SK-N-SH treated with all-trans-retinoic acid at 6 μM for 48 hours (cell line): ENCODE data around the gene EWSR1.

ENCODE experiments used
- ARNTL ChIP-seq: fragments of 450-650 bp; formaldehyde crosslinking; IDR thresholded peaks from 2 replicates; pipeline ENCODE4 v1.5.0; 2020; ENCODE audit warnings: low read depth, mild to moderate bottlenecking, moderate library complexity, borderline replicate concordance
- BACH2 ChIP-seq: fragments of 250-450 bp; sonication (Bioruptor Pico); IDR thresholded peaks from 2 replicates; pipeline ENCODE4 v1.9.0; 2021; ENCODE audit warnings: mild to moderate bottlenecking, borderline replicate concordance
- CSDC2 ChIP-seq: fragments of 250-450 bp; sonication (Bioruptor Pico); IDR thresholded peaks from 2 replicates; pipeline ENCODE4 v1.5.0; 2020; ENCODE audit warnings: mild to moderate bottlenecking, moderate library complexity
- GLIS3 ChIP-seq: fragments of 250-450 bp; sonication (Bioruptor Pico); IDR thresholded peaks from 2 replicates; pipeline ENCODE4 v1.5.0; 2020; ENCODE audit warnings: mild to moderate bottlenecking, moderate library complexity
- PPARA ChIP-seq: fragments of 250-450 bp; sonication (Bioruptor Pico); IDR thresholded peaks from 2 replicates; pipeline ENCODE4 v1.5.0; 2020; ENCODE audit warnings: mild to moderate bottlenecking, borderline replicate concordance
- RARB ChIP-seq: fragments of 250-450 bp; sonication (Bioruptor Pico); IDR thresholded peaks from 2 replicates; pipeline ENCODE4 v1.8.0; 2021; ENCODE audit warnings: mild to moderate bottlenecking, moderate library complexity
- TSHZ2 ChIP-seq: fragments of 250-450 bp; sonication (Bioruptor Pico); IDR thresholded peaks from 2 replicates; pipeline ENCODE4 v1.5.0; 2020; ENCODE audit warnings: mild to moderate bottlenecking, moderate library complexity
- ZFP3 ChIP-seq: fragments of 250-450 bp; sonication (Bioruptor Pico); IDR thresholded peaks from 2 replicates; pipeline ENCODE4 v1.5.0; 2020; ENCODE audit warnings: mild to moderate bottlenecking, moderate library complexity
- ZFP30 ChIP-seq: fragments of 450-650 bp; formaldehyde crosslinking; IDR thresholded peaks from 2 replicates; pipeline ENCODE4 v1.5.0; 2022; ENCODE audit warnings: mild to moderate bottlenecking, moderate library complexity
- ZNF565 ChIP-seq: fragments of 450-650 bp; formaldehyde crosslinking; conservative IDR thresholded peaks from 2 replicates; pipeline ENCODE4 v1.5.0; 2020; ENCODE audit warnings: low read depth, mild to moderate bottlenecking, moderate library complexity
- ZNF70 ChIP-seq: fragments of 450-650 bp; formaldehyde crosslinking; IDR thresholded peaks from 2 replicates; pipeline ENCODE4 v1.5.0; 2020; ENCODE audit warnings: mild to moderate bottlenecking, moderate library complexity
- TF ChIP-seq, protein P1 (sequence below): fragments of 250-450 bp; sonication (Bioruptor Pico); IDR thresholded peaks from 2 replicates; pipeline ENCODE4 v1.8.0; 2020; ENCODE audit warnings: mild to moderate bottlenecking, moderate library complexity, borderline replicate concordance
- TF ChIP-seq, protein P2 (sequence below): fragments of 250-450 bp; sonication (Bioruptor Pico); IDR thresholded peaks from 2 replicates; pipeline ENCODE4 v1.8.0; 2021; ENCODE audit warnings: low read depth, mild to moderate bottlenecking, moderate library complexity, borderline replicate concordance

DNA sequence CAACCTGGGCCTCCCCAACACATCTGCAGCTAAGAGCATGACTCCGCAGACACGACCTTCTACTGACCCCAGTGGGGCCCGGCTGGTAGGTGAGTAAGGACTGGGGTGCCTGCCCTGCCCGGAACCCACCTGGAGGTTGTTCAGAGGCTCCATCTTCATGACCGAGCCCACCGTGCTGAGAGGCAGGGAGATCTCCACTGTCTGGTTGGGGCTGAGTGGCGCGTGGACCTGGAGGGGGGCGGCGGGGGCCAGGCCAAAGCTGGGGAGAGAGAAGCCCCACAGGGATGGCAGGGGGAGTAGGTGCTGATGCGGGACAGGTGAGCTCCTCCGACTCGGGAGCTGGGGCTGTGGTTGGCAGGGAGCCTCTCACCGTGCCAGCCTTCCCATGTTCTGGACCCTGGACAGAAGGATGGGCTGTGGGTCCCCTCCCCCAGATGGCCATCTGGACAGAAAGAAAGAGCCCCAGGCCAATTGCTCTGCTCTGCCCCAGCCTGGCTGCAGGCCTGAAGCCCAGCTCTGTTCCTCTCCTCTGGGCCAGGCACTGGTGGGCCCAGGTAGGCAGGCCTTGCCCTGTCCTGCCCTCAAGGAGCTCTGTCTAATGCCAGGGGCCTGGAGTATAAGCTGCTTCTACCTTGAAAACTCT is 63.7 kb downstream of the EWSR1 start:
- TF ChIP-seq ARNTL (CRISPR knock-in tag) (no peak), ZFP3 (CRISPR knock-in tag) (no peak), ZFP30 (no peak), GLIS3 (CRISPR knock-in tag) (no peak), RARB (CRISPR knock-in tag) (no peak), ZNF565 (CRISPR knock-in tag) (no peak), CSDC2 (CRISPR knock-in tag) (no peak), BACH2 (no peak), PPARA (CRISPR knock-in tag) (no peak), TSHZ2 (CRISPR knock-in tag) (no peak), ZNF70 (CRISPR knock-in tag) (no peak)
- TF ChIP-seq, protein P1, sequence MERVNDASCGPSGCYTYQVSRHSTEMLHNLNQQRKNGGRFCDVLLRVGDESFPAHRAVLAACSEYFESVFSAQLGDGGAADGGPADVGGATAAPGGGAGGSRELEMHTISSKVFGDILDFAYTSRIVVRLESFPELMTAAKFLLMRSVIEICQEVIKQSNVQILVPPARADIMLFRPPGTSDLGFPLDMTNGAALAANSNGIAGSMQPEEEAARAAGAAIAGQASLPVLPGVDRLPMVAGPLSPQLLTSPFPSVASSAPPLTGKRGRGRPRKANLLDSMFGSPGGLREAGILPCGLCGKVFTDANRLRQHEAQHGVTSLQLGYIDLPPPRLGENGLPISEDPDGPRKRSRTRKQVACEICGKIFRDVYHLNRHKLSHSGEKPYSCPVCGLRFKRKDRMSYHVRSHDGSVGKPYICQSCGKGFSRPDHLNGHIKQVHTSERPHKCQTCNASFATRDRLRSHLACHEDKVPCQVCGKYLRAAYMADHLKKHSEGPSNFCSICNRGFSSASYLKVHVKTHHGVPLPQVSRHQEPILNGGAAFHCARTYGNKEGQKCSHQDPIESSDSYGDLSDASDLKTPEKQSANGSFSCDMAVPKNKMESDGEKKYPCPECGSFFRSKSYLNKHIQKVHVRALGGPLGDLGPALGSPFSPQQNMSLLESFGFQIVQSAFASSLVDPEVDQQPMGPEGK = no peak
- TF ChIP-seq, protein P2, sequence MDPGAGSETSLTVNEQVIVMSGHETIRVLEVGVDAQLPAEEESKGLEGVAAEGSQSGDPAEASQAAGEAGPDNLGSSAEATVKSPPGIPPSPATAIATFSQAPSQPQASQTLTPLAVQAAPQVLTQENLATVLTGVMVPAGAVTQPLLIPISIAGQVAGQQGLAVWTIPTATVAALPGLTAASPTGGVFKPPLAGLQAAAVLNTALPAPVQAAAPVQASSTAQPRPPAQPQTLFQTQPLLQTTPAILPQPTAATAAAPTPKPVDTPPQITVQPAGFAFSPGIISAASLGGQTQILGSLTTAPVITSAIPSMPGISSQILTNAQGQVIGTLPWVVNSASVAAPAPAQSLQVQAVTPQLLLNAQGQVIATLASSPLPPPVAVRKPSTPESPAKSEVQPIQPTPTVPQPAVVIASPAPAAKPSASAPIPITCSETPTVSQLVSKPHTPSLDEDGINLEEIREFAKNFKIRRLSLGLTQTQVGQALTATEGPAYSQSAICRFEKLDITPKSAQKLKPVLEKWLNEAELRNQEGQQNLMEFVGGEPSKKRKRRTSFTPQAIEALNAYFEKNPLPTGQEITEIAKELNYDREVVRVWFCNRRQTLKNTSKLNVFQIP = no peak
